Panc1 (cell line): ENCODE data around the gene KIF4A.
"Not testable (repeated sequence)": the region's sequence is repeated elsewhere in the genome, so short reads cannot be mapped to it uniquely, and the experiment has no call there.

Source experiments
- POLR2AphosphoS5 ChIP-seq: IDR thresholded peaks from 2 replicates; pipeline ENCODE4 v1.6.1; 2012; ENCODE audit warnings: mild to moderate bottlenecking, low read depth, low read length, moderate library complexity
- REST ChIP-seq, 2 experiments: IDR thresholded peaks; 2 replicates each; pipeline ENCODE4 v1.6.1; 2011 to 2012; ENCODE audit warnings: low read depth in 2 of 2, control low read depth in 1 of 2, low read length in 1 of 2, mild to moderate bottlenecking in 1 of 2, moderate library complexity in 1 of 2; ENCODE audit not compliant: insufficient read depth in 1 of 2
- SIN3A ChIP-seq: IDR thresholded peaks from 2 replicates; pipeline ENCODE4 v1.6.1; 2012; ENCODE audit warnings: low read depth, mild to moderate bottlenecking, low read length, moderate library complexity, borderline replicate concordance; ENCODE audit not compliant: insufficient read depth
- TF ChIP-seq, protein P1 (sequence below): fragments of 450-650 bp; IDR thresholded peaks from 2 replicates; pipeline ENCODE4 v1.5.1; 2017; ENCODE audit warnings: mild to moderate bottlenecking

GRCh38 chrX:70400181-70400580 lies 110.3 kb downstream of the KIF4A start:
- TF ChIP-seq, protein P1, sequence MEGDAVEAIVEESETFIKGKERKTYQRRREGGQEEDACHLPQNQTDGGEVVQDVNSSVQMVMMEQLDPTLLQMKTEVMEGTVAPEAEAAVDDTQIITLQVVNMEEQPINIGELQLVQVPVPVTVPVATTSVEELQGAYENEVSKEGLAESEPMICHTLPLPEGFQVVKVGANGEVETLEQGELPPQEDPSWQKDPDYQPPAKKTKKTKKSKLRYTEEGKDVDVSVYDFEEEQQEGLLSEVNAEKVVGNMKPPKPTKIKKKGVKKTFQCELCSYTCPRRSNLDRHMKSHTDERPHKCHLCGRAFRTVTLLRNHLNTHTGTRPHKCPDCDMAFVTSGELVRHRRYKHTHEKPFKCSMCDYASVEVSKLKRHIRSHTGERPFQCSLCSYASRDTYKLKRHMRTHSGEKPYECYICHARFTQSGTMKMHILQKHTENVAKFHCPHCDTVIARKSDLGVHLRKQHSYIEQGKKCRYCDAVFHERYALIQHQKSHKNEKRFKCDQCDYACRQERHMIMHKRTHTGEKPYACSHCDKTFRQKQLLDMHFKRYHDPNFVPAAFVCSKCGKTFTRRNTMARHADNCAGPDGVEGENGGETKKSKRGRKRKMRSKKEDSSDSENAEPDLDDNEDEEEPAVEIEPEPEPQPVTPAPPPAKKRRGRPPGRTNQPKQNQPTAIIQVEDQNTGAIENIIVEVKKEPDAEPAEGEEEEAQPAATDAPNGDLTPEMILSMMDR, result not testable (repeated sequence)
- not testable (repeated sequence) for TF ChIP-seq POLR2AphosphoS5; REST (IDR thresholded peaks at IDR 0.05; ENCODE audit: insufficient read depth in 1 of 2, low read depth in 2 of 2, low read length in 1 of 2); SIN3A
